IMR-90 (cell line): ENCODE measurements around the gene GSTA5.

Source experiments
- BHLHE40 ChIP-seq: fragments of 150-350 bp; IDR thresholded peaks from 2 replicates; pipeline ENCODE4 v1.6.1; 2016; ENCODE audit warnings: mild to moderate bottlenecking, low read depth, low read length
- MAFK ChIP-seq: IDR thresholded peaks from 2 replicates; pipeline ENCODE4 v1.6.1; 2012; ENCODE audit warnings: low read depth, low read length, improper control_type of control experiment
- POLR2A ChIP-seq: IDR thresholded peaks from 2 replicates; pipeline ENCODE4 v1.6.1; 2012; ENCODE audit warnings: mild to moderate bottlenecking, low read depth, low read length
- SMC3 ChIP-seq: fragments of 150-350 bp; IDR thresholded peaks from 2 replicates; pipeline ENCODE4 v1.6.1; 2016; ENCODE audit warnings: low read depth, mild to moderate bottlenecking, antibody characterized with exemption, low read length, moderate library complexity
- TF ChIP-seq, protein P1 (sequence below): fragments of 150-350 bp; IDR thresholded peaks from 2 replicates; pipeline ENCODE4 v1.6.1; 2017; ENCODE audit warnings: mild to moderate bottlenecking, antibody characterized with exemption, low read length, low read depth
- TF ChIP-seq, protein P2 (sequence below): conservative IDR thresholded peaks from 2 replicates; pipeline ENCODE4 v1.5.1; 2012; ENCODE audit warnings: mild to moderate bottlenecking, low read depth, low read length, improper control_type of control experiment
- TF ChIP-seq, protein P3 (sequence below): fragments of 150-350 bp; IDR thresholded peaks from 2 replicates; pipeline ENCODE4 v1.6.1; 2016; ENCODE audit warnings: low read depth, mild to moderate bottlenecking, low read length, moderate library complexity, borderline replicate concordance

DNA sequence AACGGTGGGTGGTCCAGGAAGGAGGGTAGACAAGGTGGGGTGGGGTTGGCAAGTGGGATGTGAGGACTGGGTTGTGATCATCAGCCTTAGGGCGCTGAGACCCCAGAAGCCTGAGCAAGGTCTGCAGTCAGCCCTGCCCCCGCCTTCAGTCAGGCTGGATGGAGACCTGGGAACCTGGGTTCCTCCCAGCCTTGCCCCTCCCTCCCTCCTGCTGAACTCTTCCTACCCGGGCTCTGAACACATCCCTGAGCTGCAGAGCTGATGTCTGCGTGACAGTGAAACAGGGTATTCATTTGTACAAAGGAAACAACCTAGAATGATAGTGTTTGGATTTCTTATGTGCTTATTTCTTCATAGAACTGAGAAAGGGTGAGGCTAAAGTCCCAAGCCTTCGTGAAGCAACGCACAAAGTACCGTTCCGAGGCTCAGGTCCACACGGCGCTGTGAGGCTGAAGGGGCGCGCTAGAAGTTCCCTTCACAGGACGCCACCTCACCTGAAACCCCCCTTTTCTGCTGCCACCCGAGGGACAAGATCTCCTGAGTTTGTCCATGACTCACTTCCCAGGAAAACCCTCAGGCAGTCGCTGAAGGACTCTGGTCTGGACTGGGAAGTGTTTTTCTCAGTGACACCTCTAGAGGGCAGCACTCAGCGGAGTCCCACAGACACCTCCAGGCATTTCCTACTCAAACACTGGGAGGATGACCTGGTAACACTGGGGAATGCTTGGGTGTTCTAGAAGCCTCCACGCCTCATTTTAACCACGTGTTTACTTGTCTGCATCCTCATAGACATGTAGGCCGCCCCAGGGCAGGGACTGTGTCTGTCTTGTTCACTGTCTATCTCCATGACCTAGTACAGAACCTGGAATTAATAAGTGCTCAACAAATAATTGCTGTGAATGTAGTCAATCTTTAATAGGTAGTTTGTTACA, 1.2 kb downstream of the GSTA5 start:
- TF ChIP-seq, protein P1, sequence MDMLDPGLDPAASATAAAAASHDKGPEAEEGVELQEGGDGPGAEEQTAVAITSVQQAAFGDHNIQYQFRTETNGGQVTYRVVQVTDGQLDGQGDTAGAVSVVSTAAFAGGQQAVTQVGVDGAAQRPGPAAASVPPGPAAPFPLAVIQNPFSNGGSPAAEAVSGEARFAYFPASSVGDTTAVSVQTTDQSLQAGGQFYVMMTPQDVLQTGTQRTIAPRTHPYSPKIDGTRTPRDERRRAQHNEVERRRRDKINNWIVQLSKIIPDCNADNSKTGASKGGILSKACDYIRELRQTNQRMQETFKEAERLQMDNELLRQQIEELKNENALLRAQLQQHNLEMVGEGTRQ: no peak
- TF ChIP-seq, protein P2, sequence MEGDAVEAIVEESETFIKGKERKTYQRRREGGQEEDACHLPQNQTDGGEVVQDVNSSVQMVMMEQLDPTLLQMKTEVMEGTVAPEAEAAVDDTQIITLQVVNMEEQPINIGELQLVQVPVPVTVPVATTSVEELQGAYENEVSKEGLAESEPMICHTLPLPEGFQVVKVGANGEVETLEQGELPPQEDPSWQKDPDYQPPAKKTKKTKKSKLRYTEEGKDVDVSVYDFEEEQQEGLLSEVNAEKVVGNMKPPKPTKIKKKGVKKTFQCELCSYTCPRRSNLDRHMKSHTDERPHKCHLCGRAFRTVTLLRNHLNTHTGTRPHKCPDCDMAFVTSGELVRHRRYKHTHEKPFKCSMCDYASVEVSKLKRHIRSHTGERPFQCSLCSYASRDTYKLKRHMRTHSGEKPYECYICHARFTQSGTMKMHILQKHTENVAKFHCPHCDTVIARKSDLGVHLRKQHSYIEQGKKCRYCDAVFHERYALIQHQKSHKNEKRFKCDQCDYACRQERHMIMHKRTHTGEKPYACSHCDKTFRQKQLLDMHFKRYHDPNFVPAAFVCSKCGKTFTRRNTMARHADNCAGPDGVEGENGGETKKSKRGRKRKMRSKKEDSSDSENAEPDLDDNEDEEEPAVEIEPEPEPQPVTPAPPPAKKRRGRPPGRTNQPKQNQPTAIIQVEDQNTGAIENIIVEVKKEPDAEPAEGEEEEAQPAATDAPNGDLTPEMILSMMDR: peak; percentile 59
- no peak for TF ChIP-seq POLR2A
- peak; percentile 40 for TF ChIP-seq SMC3
- TF ChIP-seq MAFK: no peak
- TF ChIP-seq BHLHE40: no peak
- TF ChIP-seq, protein P3, sequence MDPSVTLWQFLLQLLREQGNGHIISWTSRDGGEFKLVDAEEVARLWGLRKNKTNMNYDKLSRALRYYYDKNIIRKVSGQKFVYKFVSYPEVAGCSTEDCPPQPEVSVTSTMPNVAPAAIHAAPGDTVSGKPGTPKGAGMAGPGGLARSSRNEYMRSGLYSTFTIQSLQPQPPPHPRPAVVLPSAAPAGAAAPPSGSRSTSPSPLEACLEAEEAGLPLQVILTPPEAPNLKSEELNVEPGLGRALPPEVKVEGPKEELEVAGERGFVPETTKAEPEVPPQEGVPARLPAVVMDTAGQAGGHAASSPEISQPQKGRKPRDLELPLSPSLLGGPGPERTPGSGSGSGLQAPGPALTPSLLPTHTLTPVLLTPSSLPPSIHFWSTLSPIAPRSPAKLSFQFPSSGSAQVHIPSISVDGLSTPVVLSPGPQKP: no peak
